GM12801 (cell line): ENCODE data around the gene GCLM.

Source experiments
- CTCF ChIP-seq: IDR thresholded peaks from one replicate; pipeline ENCODE4 v1.5.1; 2011; ENCODE audit warnings: control low read depth; ENCODE audit not compliant: insufficient read length; ENCODE audit errors: extremely low read depth

Gene GCLM

GRCh38 chr1:93904228-93904627, 5.0 kb downstream of the GCLM start:
- no peak for TF ChIP-seq CTCF

- TF ChIP-seq CTCF = no peak
These were observed 8.3 kb downstream of the GCLM start for GRCh38 chr1:93900723-93901504.

GRCh38 chr1:93899543-93900207, 9.6 kb downstream of the GCLM start:
- no peak for TF ChIP-seq CTCF

GRCh38 chr1:93888900-93889299, 20.3 kb downstream of the GCLM start:
- no peak for TF ChIP-seq CTCF

GRCh38 chr1:93882269-93882668, 27.0 kb downstream of the GCLM start:
- no peak for TF ChIP-seq CTCF

GRCh38 chr1:93880731-93881130, 28.5 kb downstream of the GCLM start:
- no peak for TF ChIP-seq CTCF

- TF ChIP-seq CTCF = no peak
These were observed 30.2 kb downstream of the GCLM start, which contains the start of gene DNTTIP2 for GRCh38 chr1:93878889-93879586. TSS of gene DNTTIP2 (minus strand) at chr1:93879206. CDS start at chr1:93879148, 58 bp downstream.
